Measurements from ENCODE around the gene RIMS3. TPM values are rescaled to one million over a fixed set of nuclear protein-coding genes. Genes with fewer than 3 reads are reported as not detected.
A peak's percentile ranks its signal among the peaks of the same experiment; 100 is the strongest.

Gene RIMS3
- total RNA-seq, 1 experiment from 2014 or later, result 13.7 TPM

- Histone ChIP-seq H3K56ac (ENCODE audit: insufficient read length, low read depth, low read length) (no peak overlapping the region), H3K4ac (ENCODE audit: low read depth, low read length) (no peak overlapping the region), H2BK12ac (ENCODE audit: insufficient read length, low read depth, low read length) (no peak overlapping the region), H4K91ac (ENCODE audit: insufficient read length, low read depth, low read length) (no peak overlapping the region), H4K8ac (replicated peaks; ENCODE audit: insufficient read length, low read depth, low read length) (no peak overlapping the region), H2BK20ac (ENCODE audit: low read depth, low read length, poor library complexity, severe bottlenecking) (no peak overlapping the region), H3T11ph (ENCODE audit: low read length) (no peak overlapping the region), H2AK5ac (ENCODE audit: insufficient read length, low read length) (no peak overlapping the region), H2BK15ac (ENCODE audit: low read depth, low read length) (no peak overlapping the region), H4K20me1 (ENCODE audit: control insufficient read depth, insufficient read depth, insufficient read length) (no peaks in the 10 kb centered on the region), H3K79me1 (ENCODE audit: insufficient read depth, low read depth, low read length, poor library complexity, severe bottlenecking) (no peaks in the 10 kb centered on the region), H3K23me2 (ENCODE audit: insufficient read length, low read depth, low read length, poor library complexity, severe bottlenecking) (peaks cover 5% of the 10 kb centered on the region), H3K18ac (ENCODE audit: insufficient read length, low read depth, low read length) (peak overlapping the region; percentile 78), H3K4me2 (ENCODE audit: insufficient read depth, insufficient read length, low read length) (peak overlapping the region; percentile 70), H2BK120ac (ENCODE audit: low read depth, low read length, poor library complexity, severe bottlenecking) (no peak overlapping the region), H2AFZ (ENCODE audit: low read length) (peak overlapping the region; percentile 97), H3K27me3 (ENCODE audit: insufficient read depth, low read length) (no peaks in the 10 kb centered on the region), H3K23ac (ENCODE audit: insufficient read length, low read depth, low read length) (no peak overlapping the region), H3K4me1 (ENCODE audit: insufficient read depth, low read length) (peaks cover 10% of the 10 kb centered on the region), H4K5ac (ENCODE audit: insufficient read length, low read depth, low read length) (no peak overlapping the region), H3K9ac (ENCODE audit: extremely low read depth, insufficient read length, low read length) (peak overlapping the region; percentile 79), H2BK5ac (ENCODE audit: insufficient read length, low read length) (peak overlapping the region; percentile 60), H3K14ac (ENCODE audit: insufficient read depth, low read length) (no peak overlapping the region), H3K79me2 (ENCODE audit: insufficient read depth, low read length) (peaks cover 27% of the 10 kb centered on the region; the same call in 1 of the 2 replicates), H3K27ac (ENCODE audit: insufficient read length, low read depth, low read length) (peak overlapping the region; percentile 75), H3K9me3 (ENCODE audit: control insufficient read depth, low read depth, low read length) (no peaks in the 10 kb centered on the region)
- peak overlapping the region; percentile 99 to 100 (median 100) for H3K27ac Mint-ChIP-seq
- H3K36me3 Mint-ChIP-seq (ENCODE audit: insufficient read depth in 1 of 3, low read depth in 3 of 3), result peaks cover 2 to 10% (median 10%) of the 10 kb centered on the region in 3 experiments; a peak in 6 of 7 replicates
- H3K4me1 Mint-ChIP-seq, result peaks cover 43 to 46% of the 10 kb centered on the region in 2 experiments
- TF ChIP-seq CTCF (conservative IDR thresholded peaks at IDR 0.05), result no peak
- no peak for DNase-seq
- no peaks in the 10 kb centered on the region for H3K27me3 Mint-ChIP-seq (ENCODE audit: low read depth)
- no CpG with 5 or more reads among the region's 3 CpGs for WGBS (ENCODE audit: extremely low coverage, insufficient read length, low lambda C conversion rate)
- H3K4me3 Mint-ChIP-seq, result peak overlapping the region; percentile 93 to 94
- no peaks in the 10 kb centered on the region for H3K9me3 Mint-ChIP-seq
Measured at GRCh38 chr1:40708750-40709099, 43.2 kb upstream of the RIMS3 start.
